ENCODE data around the gene GALNTL6.
"Not testable (repeated sequence)": the region's sequence is repeated elsewhere in the genome, so short reads cannot be mapped to it uniquely, and the experiment has no call there.

GALNTL6 gene

GRCh38 chr4:172776203-172776861 lies 963.1 kb downstream of the GALNTL6 start:
- DNase-seq: no peak

DNA sequence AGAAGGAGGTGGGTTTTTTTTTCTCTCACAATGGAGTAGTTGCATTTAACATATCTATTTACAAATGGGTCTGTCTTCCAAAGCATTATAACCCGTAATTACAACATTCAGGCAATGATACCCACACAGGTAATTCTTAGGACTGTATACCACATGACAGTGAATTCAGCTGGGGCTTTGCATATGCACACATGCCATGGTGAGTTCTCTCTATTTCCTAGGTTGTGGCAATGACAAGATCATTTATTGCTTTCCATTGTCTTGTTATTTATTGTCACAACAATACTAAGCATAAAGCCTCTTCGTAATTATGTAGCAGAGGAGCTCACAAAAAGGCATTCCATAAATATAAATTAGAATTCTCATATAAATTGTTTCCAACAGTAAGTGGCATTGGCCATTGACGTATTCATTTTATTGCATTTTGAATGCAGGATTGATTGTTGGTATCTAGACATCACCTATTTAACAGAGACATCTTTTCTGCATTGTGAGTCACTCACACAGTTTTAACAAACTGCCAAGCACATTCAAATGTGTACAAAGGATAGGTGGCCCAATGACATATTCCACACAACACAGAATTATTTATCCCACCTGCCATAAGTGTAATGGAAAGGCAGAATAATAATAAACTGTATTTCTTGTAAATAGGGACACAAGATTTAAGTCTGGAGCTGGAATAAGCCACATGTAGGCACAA lies 964.7 kb downstream of the GALNTL6 start:
- DNase-seq: no peak

DNA sequence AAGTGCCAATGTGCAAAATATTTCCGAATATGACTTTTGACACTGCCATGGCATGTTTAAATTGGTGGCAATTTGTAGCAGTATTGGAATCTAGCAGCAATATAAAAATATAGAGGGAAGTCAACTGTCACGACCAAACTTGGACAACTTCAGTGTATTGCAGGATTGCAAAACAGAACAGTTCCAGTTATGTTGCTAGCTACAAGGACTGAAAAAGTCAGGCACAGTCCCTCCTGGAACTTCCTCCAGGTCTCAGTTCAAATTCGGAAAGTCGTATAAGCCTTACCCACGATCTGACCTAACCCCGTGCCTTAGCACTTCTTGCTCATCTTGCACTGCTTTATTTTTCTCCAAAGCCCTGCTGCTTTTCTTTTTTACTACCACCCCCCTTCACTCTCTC lies 965.4 kb downstream of the GALNTL6 start:
- no peak for DNase-seq

GRCh38 chr4:172780566-172781081 lies 967.4 kb downstream of the GALNTL6 start:
- DNase-seq: no peak

DNA sequence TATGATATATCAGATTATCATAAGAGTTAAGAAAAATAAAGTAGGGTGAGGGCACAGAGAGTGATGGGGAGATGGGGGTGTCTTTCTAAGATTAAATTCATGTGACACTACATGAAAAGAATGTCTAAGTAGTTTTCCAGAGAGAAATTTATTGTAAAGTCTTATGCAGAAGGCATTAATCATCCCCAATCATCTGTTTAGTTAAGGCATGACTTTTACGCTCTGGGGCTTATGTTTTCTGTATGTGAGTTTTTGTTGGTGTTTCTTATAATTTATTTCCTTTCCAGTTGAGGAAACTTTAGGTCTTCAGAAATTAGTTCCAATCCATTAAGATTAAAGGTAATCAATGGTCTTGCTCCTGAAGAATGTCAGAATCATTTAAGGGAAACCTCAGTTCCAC lies 972.4 kb downstream of the GALNTL6 start:
- DNase-seq: no peak

- DNase-seq: no peak
Measured at GRCh38 chr4:172786039-172786792, 973.0 kb downstream of the GALNTL6 start.

DNA sequence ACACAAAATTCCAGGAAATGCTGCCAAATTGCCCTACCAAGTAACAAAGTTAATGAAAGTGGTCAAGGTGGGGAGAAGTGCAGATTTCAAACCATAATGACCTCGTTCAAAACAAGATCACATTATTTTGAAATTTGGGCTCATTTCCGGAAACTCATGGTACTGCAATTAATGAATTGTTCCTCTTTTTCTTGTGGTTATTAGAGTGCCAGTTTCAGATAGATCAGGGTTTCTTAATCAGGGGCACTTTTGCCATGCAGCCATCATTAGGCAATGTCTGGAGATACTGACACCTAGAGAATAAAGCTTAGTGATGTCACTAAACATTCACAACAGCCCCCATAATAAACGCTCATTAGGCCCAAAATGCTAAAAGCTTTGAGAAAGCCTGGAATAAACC lies 973.9 kb downstream of the GALNTL6 start:
- no peak for DNase-seq

DNA sequence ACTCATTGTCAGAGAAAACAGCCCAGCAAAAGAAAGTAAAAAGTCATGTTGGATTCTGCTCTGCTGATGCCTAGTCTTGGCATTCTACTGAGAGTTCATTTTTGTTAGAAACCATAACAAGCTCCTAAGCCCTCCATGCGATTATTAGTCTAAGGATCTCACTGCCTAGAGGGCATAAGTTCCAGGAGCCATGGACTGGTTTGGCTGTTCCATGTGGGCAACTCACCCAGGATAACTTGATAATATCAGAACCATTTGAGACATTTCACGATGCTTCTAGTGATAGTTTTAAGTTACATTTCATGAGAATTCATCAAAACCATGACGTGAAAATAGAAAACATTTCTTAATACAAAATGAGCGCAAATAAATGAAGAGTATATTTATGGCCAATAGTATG lies 978.6 kb downstream of the GALNTL6 start:
- no peak for DNase-seq

- DNase-seq: no peak
Measured at GRCh38 chr4:172793565-172794306, 980.5 kb downstream of the GALNTL6 start.

DNA sequence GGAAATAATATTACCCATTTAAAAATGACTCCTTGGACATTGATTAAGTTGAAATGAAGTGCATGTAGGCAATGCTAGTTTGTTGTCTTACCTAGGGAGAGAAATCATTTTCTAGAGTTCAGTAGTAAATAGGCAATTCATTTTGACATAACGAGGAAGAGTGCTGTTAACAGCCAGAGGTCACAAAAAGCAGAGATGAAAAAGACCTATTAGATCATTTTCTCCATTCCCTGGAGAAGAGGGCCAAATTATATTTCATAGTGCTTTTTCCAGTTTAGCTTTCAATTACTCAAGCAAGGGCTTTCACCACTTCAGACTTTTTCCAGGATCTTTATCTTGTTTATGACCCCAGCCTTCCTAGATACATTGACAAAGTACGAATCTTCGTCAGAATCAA lies 981.1 kb downstream of the GALNTL6 start:
- no peak for DNase-seq

DNA sequence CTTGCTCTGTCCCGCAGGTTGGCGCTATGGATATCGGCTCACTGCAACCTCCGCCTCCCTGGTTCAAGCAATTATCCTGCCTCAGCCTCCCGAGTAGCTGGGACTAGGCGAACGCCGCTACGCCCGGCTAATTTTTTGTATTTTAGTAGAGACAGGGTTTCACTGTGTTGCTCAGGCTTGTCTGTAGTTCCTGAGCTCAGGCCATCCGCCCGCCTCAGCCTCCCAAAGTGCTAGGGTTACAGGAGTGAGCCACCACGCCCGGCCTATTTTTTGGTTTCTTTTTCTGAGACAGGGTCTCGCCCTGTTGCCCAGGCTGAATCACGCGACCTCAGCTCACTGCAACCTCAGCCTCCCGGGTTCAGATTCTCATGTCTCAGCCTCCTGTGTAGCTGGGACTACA lies 984.1 kb downstream of the GALNTL6 start:
- not testable (repeated sequence) for DNase-seq

GRCh38 chr4:172802032-172802431 lies 988.8 kb downstream of the GALNTL6 start:
- DNase-seq: no peak

GRCh38 chr4:172806841-172807240 lies 993.6 kb downstream of the GALNTL6 start:
- DNase-seq: no peak

DNA sequence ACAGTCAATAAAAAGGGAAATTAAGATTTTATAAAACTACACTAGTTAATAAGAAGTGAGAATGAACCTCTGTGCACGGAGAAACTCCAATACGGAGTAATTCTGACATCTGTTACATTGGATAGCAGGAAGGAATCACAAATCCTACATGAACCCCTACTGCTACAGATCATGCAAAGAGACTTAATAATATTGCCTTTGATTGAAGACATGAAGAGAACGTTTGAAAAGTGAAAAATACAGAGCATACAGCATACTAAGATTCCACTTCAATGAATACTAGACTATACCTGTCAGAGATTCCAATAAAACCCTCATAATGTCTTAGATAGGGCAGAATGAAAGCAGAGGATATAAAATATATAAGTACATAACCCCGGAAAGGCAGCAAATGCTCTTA lies 995.0 kb downstream of the GALNTL6 start:
- no peak for DNase-seq

GRCh38 chr4:172809319-172809718 lies 996.1 kb downstream of the GALNTL6 start:
- no peak for DNase-seq

DNA sequence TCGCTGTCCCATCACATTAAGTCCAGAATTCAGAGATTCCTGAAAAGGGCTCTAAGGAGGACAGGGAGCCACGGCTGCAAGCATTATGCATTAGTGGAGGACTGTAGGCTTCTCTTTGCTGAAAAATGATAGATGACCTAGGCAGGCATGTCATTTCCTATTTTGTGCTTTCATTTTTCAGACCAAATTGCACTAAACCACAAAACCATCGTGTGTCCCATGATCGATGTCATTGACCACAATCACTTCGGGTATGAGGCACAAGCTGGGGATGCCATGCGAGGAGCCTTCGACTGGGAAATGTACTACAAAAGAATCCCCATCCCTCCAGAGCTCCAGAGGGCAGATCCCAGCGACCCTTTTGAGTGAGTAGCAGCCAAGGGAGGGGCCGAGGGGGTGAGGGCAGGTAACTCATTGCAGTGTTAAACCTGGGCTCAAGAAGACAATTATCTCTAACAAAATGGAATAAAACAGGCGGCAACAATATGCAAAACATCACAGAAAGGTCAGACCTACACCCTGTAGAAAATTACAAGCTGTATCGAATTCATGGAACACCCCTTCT lies 1000.2 kb downstream of the GALNTL6 start:
- no peak for DNase-seq

DNA sequence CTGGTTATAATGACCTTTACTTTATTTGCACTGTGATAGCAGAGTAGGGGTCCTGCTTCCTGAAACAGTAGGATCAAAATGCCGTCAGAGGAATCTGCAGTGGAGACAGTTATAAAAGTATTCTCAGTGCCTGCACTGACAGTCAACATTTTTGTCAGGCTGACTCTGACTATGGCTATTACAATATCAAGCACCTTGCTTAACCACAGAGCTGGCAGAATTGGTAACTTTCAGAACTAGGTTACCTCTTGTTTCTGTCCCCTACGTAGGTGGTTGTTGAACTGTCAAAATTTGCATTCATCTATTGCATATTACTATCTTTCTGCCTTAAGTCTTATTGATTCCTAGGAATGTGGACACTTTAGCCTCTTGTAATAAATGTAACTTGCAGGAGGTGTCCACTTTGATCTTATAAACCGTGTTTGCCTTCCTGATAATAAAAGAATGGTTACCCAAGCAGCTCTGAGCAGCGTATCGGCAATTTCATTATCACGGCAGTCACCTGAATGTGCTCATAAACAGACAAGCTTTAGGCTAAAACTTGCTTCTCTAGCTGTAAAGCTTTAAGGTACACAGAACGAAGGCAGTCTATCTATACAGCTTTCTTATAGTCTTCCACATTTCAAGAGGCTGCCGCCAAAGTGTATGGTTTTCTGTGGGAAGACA lies 1002.4 kb downstream of the GALNTL6 start:
- no peak for DNase-seq

DNA sequence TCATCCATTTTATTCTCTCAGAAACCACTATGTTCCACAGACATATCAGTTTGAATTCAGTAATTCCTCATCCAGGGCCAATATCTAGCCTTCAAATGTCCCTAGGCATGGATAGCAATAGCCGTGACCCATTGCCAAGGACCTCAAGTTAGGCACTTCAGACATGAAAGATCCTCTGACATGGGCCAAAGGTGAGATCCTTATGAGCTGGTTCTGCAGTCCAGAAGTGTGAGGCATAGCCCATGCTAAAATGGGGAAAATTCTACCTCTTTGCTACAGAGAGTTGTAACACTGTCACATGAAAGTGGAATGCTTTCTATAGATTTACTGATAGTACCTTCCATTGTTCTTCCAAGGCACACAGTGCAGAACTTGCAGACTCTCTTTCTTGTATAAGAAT lies 1005.7 kb downstream of the GALNTL6 start:
- DNase-seq: no peak

GRCh38 chr4:172819353-172819752 lies 1006.1 kb downstream of the GALNTL6 start:
- no peak for DNase-seq

- DNase-seq: no peak
Measured at GRCh38 chr4:172822331-172822730, 1009.1 kb downstream of the GALNTL6 start.

DNA sequence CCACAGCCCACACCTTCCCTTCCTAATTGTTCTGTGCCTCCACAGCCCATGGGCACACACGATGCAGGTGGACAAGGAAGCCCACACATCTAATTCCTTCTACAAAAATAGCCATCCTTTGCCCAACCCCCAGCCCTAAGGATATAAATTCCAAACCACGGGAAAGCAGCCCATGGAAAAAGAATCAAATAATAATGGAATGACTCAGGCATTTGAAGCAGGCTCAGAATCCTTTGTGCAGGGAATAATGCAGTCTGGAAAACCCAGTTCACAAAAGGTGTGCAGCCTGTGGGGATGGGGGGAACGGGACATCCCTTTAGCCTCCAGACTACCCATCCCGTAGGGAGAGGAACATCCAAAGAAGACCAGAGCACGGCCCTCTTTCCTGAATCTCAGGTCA lies 1013.1 kb downstream of the GALNTL6 start:
- DNase-seq: no peak

DNA sequence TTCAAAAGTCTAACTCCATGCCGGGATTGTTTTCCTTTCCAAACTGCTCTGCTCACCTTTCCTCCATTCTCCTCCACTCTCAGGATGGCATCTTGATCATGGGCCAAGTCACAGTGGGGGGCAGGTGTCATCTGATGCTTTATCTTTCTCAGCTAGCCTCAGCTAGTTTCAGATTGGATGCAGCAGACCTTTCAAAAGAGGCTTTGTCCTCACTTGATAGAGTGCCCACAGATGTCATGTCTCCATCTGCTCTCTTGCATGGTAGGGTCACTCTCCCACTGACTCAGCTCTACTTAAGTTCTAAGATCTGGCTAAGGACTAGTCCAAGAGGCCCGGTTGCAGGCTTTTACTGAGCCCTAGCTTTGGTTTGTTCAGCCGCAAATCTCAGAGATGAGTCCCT lies 1013.7 kb downstream of the GALNTL6 start:
- DNase-seq: no peak

Measured in activated gamma-delta T cell (primary cell).